PFSK-1 (cell line): ENCODE data around the gene TRRAP.

Experiments
- FOXP2 ChIP-seq: optimal IDR thresholded peaks from 2 replicates; pipeline ENCODE3; 2011; ENCODE audit warnings: borderline replicate concordance, control low read depth, inconsistent platforms; ENCODE audit not compliant: insufficient read depth; ENCODE audit errors: extremely low read length, extremely low read depth
- POLR2AphosphoS5 ChIP-seq: IDR thresholded peaks from 2 replicates; pipeline ENCODE4 v1.6.1; 2012; ENCODE audit warnings: low read depth, mild to moderate bottlenecking, control low read depth, low read length, moderate library complexity
- TAF1 ChIP-seq: IDR thresholded peaks from 2 replicates; pipeline ENCODE4 v1.6.1; 2012; ENCODE audit warnings: low read length, control low read depth, borderline replicate concordance; ENCODE audit not compliant: insufficient read depth
- TF ChIP-seq, protein P1 (sequence below), 2 experiments: IDR thresholded peaks; 2 replicates each; pipeline versions ENCODE4 v1.6.1 to v1.8.0; 2011 to 2012; ENCODE audit warnings: low read depth in 2 of 2, low read length in 2 of 2, control low read depth in 1 of 2, inconsistent platforms in 1 of 2, mild to moderate bottlenecking in 1 of 2, moderate library complexity in 1 of 2; ENCODE audit not compliant: insufficient read depth in 1 of 2

DNA sequence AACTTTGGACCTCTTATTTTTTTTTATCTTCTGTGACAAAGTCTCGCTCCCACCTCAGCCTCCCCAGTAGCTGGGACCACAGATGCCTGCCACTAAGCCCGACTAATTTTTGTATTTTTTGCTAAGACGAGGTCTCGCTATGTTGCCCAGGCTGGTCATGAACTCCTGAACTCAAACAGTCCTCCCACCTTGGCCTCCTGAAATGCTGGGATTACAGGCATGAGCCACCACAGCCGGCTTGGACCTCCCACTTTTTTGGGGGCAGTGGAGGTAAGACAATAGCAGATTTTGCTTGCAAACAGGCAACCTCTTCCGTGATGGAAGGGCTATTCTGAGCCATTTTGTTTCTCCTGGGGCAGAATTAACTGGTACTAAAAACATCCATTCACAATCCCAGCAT lies 1.2 kb upstream of the TRRAP start:
- TF ChIP-seq, protein P1, sequence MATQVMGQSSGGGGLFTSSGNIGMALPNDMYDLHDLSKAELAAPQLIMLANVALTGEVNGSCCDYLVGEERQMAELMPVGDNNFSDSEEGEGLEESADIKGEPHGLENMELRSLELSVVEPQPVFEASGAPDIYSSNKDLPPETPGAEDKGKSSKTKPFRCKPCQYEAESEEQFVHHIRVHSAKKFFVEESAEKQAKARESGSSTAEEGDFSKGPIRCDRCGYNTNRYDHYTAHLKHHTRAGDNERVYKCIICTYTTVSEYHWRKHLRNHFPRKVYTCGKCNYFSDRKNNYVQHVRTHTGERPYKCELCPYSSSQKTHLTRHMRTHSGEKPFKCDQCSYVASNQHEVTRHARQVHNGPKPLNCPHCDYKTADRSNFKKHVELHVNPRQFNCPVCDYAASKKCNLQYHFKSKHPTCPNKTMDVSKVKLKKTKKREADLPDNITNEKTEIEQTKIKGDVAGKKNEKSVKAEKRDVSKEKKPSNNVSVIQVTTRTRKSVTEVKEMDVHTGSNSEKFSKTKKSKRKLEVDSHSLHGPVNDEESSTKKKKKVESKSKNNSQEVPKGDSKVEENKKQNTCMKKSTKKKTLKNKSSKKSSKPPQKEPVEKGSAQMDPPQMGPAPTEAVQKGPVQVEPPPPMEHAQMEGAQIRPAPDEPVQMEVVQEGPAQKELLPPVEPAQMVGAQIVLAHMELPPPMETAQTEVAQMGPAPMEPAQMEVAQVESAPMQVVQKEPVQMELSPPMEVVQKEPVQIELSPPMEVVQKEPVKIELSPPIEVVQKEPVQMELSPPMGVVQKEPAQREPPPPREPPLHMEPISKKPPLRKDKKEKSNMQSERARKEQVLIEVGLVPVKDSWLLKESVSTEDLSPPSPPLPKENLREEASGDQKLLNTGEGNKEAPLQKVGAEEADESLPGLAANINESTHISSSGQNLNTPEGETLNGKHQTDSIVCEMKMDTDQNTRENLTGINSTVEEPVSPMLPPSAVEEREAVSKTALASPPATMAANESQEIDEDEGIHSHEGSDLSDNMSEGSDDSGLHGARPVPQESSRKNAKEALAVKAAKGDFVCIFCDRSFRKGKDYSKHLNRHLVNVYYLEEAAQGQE (IDR thresholded peaks at IDR 0.05; ENCODE audit: insufficient read depth in 1 of 2, low read depth in 2 of 2, low read length in 2 of 2) = no peak
- TF ChIP-seq FOXP2 (no peak), POLR2AphosphoS5 (no peak), TAF1 (no peak)
